NCI-H187 (cell line): ENCODE measurements around the gene PANK1.
"Not testable (repeated sequence)": the region's sequence is repeated elsewhere in the genome, so short reads cannot be mapped to it uniquely, and the experiment has no call there.

Experiments used
- DNase-seq, 2 experiments: peaks; one replicate each; lab custom pipeline; 2025; lab: John Stamatoyannopoulos, UW

Gene PANK1

GRCh38 chr10:89566992-89567391, 78.0 kb downstream of the PANK1 start:
- DNase-seq, result no peak

- DNase-seq, result no peak
Observed at GRCh38 chr10:89566095-89566950, 78.7 kb downstream of the PANK1 start.

DNA sequence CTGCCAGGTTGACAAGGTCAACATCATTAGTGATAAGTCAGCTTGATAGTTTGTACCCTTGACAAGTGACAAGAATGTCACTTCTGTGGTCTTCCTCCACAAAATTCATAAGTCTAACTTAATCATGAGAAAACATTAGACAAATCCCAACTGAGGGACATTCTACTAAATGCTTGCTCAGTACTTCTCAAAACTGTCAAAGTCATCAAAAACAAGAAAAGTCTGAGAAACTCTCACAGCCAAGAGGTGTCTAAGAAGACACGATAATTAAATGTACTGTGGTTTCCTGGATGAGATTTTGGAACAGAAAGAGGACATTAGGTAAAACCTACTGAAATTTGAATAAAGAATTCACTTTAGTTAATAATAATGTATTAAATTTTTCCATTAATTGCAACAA, 79.9 kb downstream of the PANK1 start:
- DNase-seq, result no peak

DNA sequence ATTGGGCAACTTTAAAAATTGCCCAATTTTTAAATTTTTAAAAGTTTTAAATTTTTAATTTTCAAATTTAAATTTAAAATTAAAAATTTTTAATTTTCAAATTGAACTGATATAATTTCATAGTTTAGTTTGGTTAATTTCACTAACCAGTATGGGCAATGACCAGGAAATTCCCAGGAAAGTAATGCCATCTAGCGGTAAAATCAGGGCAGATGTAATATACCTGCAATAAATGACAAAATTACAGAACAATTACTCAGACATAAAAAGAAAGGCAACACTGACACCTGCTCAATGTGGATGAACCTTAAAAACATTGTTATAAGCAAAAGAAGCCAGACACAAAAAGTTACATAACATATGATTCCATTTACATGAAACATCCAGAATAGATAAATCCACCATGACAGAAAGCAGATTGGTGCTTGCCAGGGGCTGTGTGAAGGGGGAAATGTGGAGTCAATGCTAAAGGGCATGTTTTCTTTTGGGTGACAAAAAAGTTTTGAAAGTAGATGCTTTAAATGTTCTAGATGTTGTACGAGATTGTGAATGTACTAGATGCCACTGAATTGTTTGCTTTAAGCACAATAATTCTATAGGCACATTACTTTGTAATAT, 81.1 kb downstream of the PANK1 start:
- no peak for DNase-seq

GRCh38 chr10:89563311-89563710, 81.7 kb downstream of the PANK1 start:
- DNase-seq, result no peak

DNA sequence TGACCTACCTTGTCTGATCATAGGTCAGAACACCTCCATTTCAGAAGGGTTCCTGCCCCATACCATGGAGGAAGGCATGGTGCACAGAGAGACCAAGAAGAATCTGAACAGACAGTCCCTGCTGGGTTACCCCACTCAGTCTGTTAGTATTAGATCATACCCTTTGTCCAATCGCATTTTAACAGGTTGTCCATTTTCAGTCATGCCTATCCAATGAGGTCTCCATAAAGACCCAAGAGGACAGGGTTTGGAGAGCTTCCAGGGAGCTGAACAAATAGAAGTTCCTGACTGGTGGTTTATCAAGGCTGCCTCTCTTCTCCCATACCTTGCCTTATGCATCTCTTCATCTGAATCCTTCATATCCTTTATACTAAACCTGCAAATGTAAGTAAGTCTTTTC, 88.4 kb downstream of the PANK1 start:
- no peak for DNase-seq

DNA sequence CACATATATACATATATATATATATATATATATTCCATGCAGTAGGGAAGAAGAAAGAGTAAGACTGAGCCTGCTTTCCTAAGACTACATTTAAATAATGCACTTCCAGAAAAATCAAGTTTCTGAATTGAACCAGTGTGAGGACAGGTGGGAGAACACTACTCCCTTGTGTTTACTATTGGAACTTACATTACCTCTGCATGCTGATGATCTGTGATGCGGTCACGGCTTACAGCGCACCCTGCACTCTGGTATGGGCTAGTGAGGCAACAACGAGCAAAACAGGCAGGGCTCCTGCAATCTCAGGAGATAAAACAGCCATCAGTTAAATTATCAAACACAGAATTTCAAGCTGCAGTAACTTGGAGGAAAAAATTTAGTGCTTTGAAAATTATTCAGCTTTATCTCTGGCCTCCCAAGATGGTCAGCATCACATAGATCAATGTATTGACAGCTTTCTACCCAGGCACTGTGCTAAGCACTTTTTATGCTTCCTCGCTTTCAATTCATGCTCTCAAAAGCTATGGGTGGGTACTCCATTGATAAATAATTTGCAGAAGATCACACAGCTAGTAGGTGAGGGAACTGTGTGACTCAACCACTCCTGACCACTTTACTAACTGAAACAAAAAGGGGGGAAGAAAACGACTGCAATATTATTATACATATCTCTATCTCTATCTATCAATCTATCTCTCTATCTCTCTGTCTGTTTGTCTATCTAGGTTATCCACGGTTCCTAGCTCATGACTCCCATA, 89.2 kb downstream of the PANK1 start:
- DNase-seq, result no peak

- no peak for DNase-seq
Observed at GRCh38 chr10:89554433-89554832, 90.6 kb downstream of the PANK1 start.

DNA sequence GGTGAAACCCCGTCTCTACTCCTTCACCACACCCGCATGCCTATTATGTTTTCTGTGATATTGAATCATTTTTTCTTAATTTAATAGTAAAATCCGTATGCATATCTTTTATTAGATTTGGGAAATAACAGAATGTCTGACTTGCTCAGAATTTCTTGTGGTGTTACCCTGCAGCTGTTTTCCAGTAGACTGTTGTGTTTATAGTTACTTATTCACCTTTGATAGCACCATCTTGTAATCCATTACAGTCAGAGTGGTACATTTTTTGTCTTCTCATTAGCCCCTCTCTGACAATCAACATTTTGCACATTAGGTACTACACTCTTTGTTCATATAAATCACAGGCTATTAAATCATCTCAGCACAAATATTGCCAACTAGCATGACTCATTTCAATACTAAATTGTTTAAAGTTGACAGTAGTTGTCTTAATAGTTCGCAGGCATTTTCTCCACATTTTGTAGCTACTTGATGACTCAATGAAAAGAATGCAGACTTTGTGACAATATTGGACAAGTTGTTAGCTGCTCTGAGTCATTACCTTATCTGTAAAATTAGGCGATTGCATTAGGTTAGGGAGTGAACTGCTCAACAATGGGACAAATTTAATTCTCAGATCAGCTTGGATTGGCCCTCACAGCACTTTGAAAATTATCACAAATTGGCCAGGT, 91.8 kb downstream of the PANK1 start:
- DNase-seq, result no peak

- DNase-seq, result no peak
Observed at GRCh38 chr10:89552213-89552612, 92.8 kb downstream of the PANK1 start.

DNA sequence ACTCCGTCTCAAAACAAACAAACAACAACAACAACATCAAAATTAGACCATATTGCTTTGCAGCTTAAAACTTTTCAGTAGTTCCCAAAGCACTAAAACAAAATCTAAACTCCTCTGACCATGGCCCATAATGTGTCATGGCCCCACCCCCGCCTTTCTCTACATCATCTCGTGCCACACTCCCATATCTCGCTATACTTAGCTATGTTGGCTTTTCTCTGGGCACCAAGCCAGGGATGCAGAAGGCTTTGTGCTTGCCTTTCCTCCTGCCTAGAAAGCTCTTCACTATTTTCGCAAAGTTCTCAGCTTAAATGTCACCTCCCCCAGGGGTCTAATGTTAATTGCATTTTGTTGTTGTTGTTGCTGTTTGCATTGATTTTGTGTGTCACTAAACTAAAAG, 94.5 kb downstream of the PANK1 start:
- no peak for DNase-seq

DNA sequence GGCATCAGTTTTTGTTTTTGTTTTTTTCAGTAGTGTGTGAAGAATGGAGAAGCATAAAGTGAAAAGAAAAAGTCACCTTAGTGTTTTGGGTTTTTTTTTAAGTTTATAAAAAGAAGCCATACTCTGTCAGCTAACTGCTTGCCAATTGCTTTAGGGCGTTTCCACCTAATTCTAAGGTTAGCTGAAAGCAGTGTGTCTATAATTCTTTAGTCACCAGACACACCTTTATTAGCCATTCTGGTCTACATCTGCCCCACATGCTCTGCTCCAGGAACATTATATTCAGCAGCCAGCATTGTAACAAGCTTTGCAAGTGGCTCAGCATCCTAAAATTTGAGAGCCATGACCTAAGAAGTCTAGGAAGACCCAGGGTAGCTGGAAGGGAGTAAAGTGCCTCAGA, 95.5 kb downstream of the PANK1 start:
- DNase-seq, result no peak

DNA sequence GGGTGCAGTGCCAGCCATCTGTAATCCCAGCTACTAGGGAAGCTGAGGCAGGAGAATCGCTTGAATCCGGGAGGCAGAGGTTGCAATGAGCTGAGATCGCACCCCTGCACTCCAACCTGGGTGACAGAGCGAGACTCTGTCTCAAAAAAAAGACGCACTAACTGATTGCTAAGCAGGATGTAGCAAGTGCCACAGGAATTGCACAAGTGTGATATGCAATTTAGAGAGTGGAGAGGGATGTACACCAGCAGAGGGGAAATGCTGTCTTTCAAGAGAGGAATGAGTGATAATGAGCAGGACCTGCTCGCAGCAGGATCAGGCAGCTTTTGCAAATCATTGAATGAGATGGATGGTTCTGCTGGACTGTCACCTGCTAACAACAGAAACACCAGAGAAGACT, 96.4 kb downstream of the PANK1 start:
- no peak for DNase-seq

DNA sequence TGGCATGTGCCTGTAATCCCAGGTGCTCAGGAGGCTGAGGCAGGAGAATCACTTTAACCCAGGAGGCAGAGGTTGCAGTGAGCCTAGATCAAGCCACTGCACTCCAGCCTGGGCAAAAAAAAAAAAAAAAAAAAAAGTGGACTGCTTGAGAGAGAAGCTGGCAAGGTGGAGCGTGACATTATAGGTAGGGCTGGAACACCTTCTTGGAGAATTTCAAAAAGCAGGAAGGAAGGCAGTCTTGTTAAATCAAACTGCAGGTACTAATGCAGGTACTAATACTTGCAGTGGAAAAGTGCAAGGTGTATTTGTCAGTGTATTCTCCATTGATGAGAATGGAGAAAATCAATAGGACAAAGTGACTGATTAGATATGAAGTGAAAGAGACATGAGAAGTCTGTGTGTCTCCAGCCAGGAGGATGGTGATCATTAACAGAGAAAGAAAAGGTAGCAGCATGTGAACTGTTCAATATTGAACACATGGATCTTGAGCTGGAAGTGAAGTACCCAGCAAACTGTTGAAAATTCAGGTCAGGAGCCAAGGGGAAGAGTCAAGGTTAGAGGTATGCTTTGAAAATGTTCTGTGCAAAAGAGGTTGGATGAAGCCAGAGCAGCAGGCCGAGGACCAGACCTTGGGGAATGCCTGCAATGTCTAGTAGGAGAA, 97.1 kb downstream of the PANK1 start:
- no peak for DNase-seq

GRCh38 chr10:89546651-89547050, 98.4 kb downstream of the PANK1 start:
- not testable (repeated sequence) for DNase-seq

DNA sequence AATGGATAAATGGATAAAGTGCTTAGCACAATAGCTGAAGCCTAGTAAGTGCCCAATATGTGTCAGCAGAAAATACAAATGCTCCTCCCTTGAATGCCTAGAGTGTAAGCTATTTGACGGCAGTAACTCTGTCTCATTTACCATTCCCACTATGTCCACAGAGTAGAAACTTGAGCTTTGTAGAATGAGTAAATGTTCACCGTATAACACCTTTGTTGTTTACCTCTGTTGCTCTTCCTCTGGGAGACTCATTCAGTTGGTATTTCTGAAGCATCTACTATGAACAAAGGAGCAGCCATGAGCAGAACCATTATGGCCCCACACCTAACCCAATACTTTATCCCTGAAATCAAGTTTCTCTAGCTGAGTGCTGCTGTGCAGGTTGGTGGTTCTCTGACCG, 101.2 kb downstream of the PANK1 start:
- DNase-seq, result no peak

GRCh38 chr10:89540420-89540949, 104.6 kb downstream of the PANK1 start:
- no peak for DNase-seq

- DNase-seq, result no peak
Observed at GRCh38 chr10:89537364-89537763, 107.7 kb downstream of the PANK1 start.

DNA sequence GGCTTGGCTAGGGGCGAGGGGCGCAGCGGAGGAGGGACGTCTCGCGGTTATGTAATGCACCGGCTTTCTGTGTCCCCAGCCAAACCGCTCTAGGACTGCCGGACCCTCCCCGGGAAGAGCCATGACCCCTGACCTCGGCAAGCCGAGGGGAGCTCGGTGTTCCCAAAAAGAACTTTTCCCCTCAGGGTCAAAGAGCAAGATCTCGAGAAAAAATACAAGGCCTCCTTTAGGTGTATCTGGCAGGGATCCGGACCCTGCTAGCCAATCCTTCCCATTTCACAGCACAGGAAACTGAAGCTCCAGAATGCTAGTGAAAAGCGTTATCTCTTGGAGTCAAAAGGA, 109.1 kb downstream of the PANK1 start:
- no peak for DNase-seq

DNA sequence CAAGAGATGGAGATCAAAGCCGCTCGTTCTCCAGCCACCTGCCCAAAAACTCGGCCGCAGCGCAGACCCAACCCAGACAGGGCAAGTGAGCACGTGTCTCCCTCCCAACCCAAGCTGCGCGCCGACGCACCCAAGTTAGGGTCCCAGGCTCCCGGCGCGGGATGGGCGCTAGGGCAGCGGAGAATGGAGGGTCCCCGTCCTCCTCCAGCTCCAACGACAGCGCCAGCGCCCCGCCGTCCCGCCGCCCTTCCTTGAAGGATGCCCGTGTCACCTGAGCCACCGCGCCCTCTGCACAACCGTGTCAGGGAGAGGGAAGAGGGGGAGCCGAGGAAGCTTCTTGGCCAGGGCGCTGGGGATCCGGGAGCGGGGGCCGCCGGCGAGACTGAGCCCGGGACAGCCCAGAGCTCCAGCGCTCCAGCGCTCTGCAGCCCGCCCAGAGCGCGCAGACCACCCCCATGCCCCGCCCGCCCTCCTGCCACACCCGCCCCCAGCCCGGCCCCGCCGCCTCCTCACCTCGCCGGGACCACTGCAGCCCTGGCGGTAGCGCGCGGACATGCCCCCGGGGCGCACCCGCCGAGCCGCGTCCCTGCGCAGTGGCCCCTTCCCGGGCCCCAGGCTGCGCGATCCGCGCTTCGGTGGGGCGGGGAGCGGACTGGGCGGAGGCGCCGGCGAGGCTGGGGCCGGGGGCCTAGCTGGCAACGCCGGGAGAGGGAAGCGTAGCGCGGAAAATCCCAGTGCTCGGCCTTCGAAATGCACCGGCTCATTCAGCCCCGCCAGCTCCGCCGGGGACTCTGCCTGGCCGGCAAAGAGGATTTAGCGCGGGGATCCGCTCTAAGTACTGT, 109.7 kb downstream of the PANK1 start, which contains the start of gene SLC16A12:
SLC16A12 (minus strand) TSS at position 424 of the 842 bp plus-strand sequence. CDS start 73,016 bp downstream, outside the sequence.
- no peak for DNase-seq

DNA sequence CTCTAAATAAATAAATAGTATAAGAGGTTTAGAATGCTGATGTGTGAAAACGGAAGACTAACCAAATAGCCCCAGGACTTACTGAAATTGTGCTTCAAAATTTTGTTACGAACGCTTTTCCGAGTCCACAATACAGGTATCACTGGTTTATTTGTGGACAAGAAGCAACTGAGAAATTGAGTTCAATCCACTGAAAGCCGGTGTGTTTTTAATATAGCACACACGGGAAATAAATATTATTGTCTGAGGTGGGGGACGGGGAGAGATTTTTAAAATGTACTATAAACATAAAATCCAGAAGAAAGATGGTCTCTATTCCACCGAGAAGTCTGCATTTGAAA, 110.2 kb downstream of the PANK1 start:
- no peak for DNase-seq
